Measurements from ENCODE around the gene BPTF. TPM values are rescaled to one million over a fixed set of nuclear protein-coding genes. Genes with fewer than 3 reads are reported as not detected.
"Not testable (repeated sequence)": the region's sequence is repeated elsewhere in the genome, so short reads cannot be mapped to it uniquely, and the experiment has no call there.

The BPTF gene
- total RNA-seq, 1 donor from 2014 or later, result 135 TPM

GRCh38 chr17:67970783-67971182, 145.5 kb downstream of the BPTF start:
- Mint-ChIP-seq H3K36me3 (peaks cover 15% of the 10 kb centered on the region), H3K27ac (no peak overlapping the region), H3K27me3 (no peaks in the 10 kb centered on the region), H3K4me3 (no peak overlapping the region), H3K4me1 (ENCODE audit: unreplicated experiment) (no peaks in the 10 kb centered on the region), H3K9me3 (no peaks in the 10 kb centered on the region)
- TF ChIP-seq, protein P1, sequence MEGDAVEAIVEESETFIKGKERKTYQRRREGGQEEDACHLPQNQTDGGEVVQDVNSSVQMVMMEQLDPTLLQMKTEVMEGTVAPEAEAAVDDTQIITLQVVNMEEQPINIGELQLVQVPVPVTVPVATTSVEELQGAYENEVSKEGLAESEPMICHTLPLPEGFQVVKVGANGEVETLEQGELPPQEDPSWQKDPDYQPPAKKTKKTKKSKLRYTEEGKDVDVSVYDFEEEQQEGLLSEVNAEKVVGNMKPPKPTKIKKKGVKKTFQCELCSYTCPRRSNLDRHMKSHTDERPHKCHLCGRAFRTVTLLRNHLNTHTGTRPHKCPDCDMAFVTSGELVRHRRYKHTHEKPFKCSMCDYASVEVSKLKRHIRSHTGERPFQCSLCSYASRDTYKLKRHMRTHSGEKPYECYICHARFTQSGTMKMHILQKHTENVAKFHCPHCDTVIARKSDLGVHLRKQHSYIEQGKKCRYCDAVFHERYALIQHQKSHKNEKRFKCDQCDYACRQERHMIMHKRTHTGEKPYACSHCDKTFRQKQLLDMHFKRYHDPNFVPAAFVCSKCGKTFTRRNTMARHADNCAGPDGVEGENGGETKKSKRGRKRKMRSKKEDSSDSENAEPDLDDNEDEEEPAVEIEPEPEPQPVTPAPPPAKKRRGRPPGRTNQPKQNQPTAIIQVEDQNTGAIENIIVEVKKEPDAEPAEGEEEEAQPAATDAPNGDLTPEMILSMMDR (conservative IDR thresholded peaks at IDR 0.05), result no peak
- DNase-seq (ENCODE audit: extremely low spot score, unreplicated experiment), result no peak

DNA sequence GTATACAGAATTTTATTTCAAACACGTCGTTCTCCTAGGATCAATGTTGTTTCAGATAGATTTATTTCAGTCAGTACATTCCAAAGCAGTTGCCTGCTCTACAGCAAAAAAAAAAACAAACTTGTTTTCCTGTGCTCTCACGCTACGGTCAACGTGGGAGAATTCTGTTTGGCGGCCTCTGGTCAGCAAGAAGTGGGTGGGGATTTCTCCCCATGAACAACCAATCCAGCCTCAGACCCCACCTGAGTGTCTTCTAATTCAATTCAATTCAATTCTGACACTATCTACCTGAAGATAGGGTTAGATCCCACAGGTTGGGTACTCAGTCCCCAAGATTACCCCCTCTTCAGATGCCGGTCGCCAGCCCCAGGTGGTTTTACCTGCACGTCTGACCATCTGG, 148.9 kb downstream of the BPTF start:
- H3K27me3 Mint-ChIP-seq, result no peaks in the 10 kb centered on the region
- H3K4me3 Mint-ChIP-seq, result no peak overlapping the region
- peaks cover 21% of the 10 kb centered on the region for H3K36me3 Mint-ChIP-seq
- no peaks in the 10 kb centered on the region for H3K9me3 Mint-ChIP-seq
- H3K4me1 Mint-ChIP-seq (ENCODE audit: unreplicated experiment), result no peaks in the 10 kb centered on the region
- no peak overlapping the region for H3K27ac Mint-ChIP-seq
- TF ChIP-seq, protein P1 (conservative IDR thresholded peaks at IDR 0.05), result no peak
- DNase-seq (ENCODE audit: extremely low spot score, unreplicated experiment), result no peak

- peak; percentile 25 for DNase-seq (ENCODE audit: extremely low spot score, unreplicated experiment)
- no peak overlapping the region for H3K27ac Mint-ChIP-seq
- TF ChIP-seq, protein P1 (conservative IDR thresholded peaks at IDR 0.05), result no peak
- H3K4me1 Mint-ChIP-seq (ENCODE audit: unreplicated experiment), result no peaks in the 10 kb centered on the region
- H3K36me3 Mint-ChIP-seq, result peaks cover 21% of the 10 kb centered on the region
- H3K4me3 Mint-ChIP-seq, result no peak overlapping the region
- no peaks in the 10 kb centered on the region for H3K9me3 Mint-ChIP-seq
- no peaks in the 10 kb centered on the region for H3K27me3 Mint-ChIP-seq
Observed at GRCh38 chr17:67974598-67975066, 149.3 kb downstream of the BPTF start.

DNA sequence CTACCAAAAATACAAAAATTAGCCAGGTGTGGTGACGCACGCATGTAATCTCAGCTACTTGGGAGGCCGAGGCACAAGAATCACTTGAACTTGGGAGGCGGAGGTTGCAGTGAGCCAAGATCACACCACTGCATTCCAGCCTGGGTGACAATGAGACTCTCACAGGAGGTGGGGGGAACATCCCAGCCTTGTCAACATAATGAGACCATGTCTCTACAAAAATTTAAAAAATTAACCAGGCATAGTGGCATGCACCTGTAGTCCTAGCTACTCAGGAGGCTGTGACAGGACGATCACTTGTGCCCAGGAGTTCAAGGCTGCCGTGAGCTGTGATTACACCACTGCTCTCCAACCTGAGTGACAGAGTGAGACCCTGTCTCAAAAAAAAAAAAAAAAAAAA, 151.0 kb downstream of the BPTF start:
- not testable (repeated sequence) for H3K27me3 Mint-ChIP-seq; H3K4me3 Mint-ChIP-seq; H3K27ac Mint-ChIP-seq; H3K4me1 Mint-ChIP-seq (ENCODE audit: unreplicated experiment); H3K9me3 Mint-ChIP-seq; DNase-seq (ENCODE audit: extremely low spot score, unreplicated experiment)
- H3K36me3 Mint-ChIP-seq, result peaks cover 24% of the 10 kb centered on the region

- Mint-ChIP-seq H3K4me3 (no peak overlapping the region), H3K36me3 (peaks cover 17% of the 10 kb centered on the region), H3K9me3 (no peaks in the 10 kb centered on the region), H3K4me1 (ENCODE audit: unreplicated experiment) (peaks cover 9% of the 10 kb centered on the region), H3K27ac (peak overlapping the region; percentile 1), H3K27me3 (no peaks in the 10 kb centered on the region)
- peak; percentile 32 for DNase-seq (ENCODE audit: extremely low spot score, unreplicated experiment)
- TF ChIP-seq, protein P1 (conservative IDR thresholded peaks at IDR 0.05), result no peak
Observed at GRCh38 chr17:67980456-67980855, 155.2 kb downstream of the BPTF start.

- not testable (repeated sequence) for H3K27me3 Mint-ChIP-seq
Observed at GRCh38 chr17:67980883-67981282, 155.6 kb downstream of the BPTF start.

More at GRCh38 chr17:67980883-67981282, 155.6 kb downstream of the BPTF start:
- peaks cover 17% of the 10 kb centered on the region for H3K36me3 Mint-ChIP-seq
- H3K4me3 Mint-ChIP-seq; H3K4me1 Mint-ChIP-seq (ENCODE audit: unreplicated experiment); H3K27ac Mint-ChIP-seq; H3K9me3 Mint-ChIP-seq; DNase-seq (ENCODE audit: extremely low spot score, unreplicated experiment): not testable (repeated sequence)

All from type B pancreatic cell (in vitro differentiated cells).